Mesenchymal stem cell (in vitro differentiated cells and primary cell): ENCODE results near the gene MTSS2.

Experiments used
- DNase-seq: peaks from one replicate; pipeline ENCODE4 v3.0.0-alpha.2; 2013
- H2AFZ ChIP-seq: one replicate; pipeline ENCODE4 v1.6.1; 2013; ENCODE audit warnings: low read depth, mild to moderate bottlenecking, control low read depth, inconsistent platforms, low read length, moderate library complexity
- H2AK5ac ChIP-seq: 2 replicates; pipeline ENCODE4 v1.6.1; 2013; ENCODE audit warnings: low read length, moderate library complexity, mild to moderate bottlenecking, inconsistent platforms; ENCODE audit not compliant: severe bottlenecking
- H2BK120ac ChIP-seq: one replicate; pipeline ENCODE4 v1.6.1; 2013; ENCODE audit warnings: low read depth, mild to moderate bottlenecking, inconsistent platforms, low read length, moderate library complexity
- H2BK12ac ChIP-seq, 2 experiments: one replicate each; pipeline ENCODE4 v1.6.1; 2013; ENCODE audit warnings: inconsistent platforms in 2 of 2, low read length in 2 of 2, mild to moderate bottlenecking in 2 of 2, moderate library complexity in 2 of 2, control low read depth in 1 of 2
- H2BK15ac ChIP-seq: one replicate; pipeline ENCODE4 v1.6.1; 2013; ENCODE audit warnings: mild to moderate bottlenecking, low read depth, inconsistent platforms; ENCODE audit not compliant: poor library complexity, severe bottlenecking
- H2BK5ac ChIP-seq: 2 replicates; pipeline ENCODE4 v1.6.1; 2013; ENCODE audit warnings: low read depth, mild to moderate bottlenecking, low read length, control low read depth, inconsistent platforms; ENCODE audit not compliant: poor library complexity, severe bottlenecking
- H3K14ac ChIP-seq, 2 experiments: one replicate each; pipeline ENCODE4 v1.6.1; 2013; ENCODE audit warnings: inconsistent platforms in 2 of 2, low read length in 2 of 2, control low read depth in 1 of 2, mild to moderate bottlenecking in 1 of 2, moderate library complexity in 1 of 2
- H3K18ac ChIP-seq, 2 experiments: one replicate each; pipeline ENCODE4 v1.6.1; 2013; ENCODE audit warnings: inconsistent platforms in 2 of 2, low read length in 2 of 2, control low read depth in 1 of 2, low read depth in 1 of 2, mild to moderate bottlenecking in 1 of 2
- H3K23ac ChIP-seq, 2 experiments: one replicate each; pipeline ENCODE4 v1.6.1; 2013; ENCODE audit warnings: inconsistent platforms in 2 of 2, low read length in 2 of 2, mild to moderate bottlenecking in 2 of 2, moderate library complexity in 2 of 2, control low read depth in 1 of 2
- H3K27ac ChIP-seq: 2 replicates; pipeline ENCODE4 v1.5.1; 2013; ENCODE audit warnings: mild to moderate bottlenecking, moderate library complexity, low read length, control low read depth, inconsistent platforms; ENCODE audit not compliant: poor library complexity, severe bottlenecking
- H3K27me3 ChIP-seq, 2 experiments: 2 replicates each; pipeline versions ENCODE4 v1.6.1 to v1.7.0; 2013; ENCODE audit warnings: low read length in 2 of 2, mild to moderate bottlenecking in 2 of 2, moderate library complexity in 2 of 2, control low read depth in 1 of 2, inconsistent platforms in 1 of 2; ENCODE audit not compliant: control insufficient read depth in 1 of 2, insufficient read depth in 1 of 2
- H3K36me3 ChIP-seq, 2 experiments: 2 replicates each; pipeline versions ENCODE4 v1.6.1 to v1.7.0; 2013; ENCODE audit warnings: low read length in 2 of 2, control low read depth in 1 of 2, inconsistent platforms in 1 of 2, low read depth in 1 of 2, mild to moderate bottlenecking in 1 of 2; ENCODE audit not compliant: insufficient read depth in 2 of 2, control insufficient read depth in 1 of 2
- H3K4ac ChIP-seq, 2 experiments: one replicate each; pipeline ENCODE4 v1.6.1; 2013; ENCODE audit warnings: inconsistent platforms in 2 of 2, low read length in 2 of 2, mild to moderate bottlenecking in 2 of 2, moderate library complexity in 2 of 2, control low read depth in 1 of 2, low read depth in 1 of 2
- H3K4me1 ChIP-seq: 2 replicates; pipeline ENCODE4 v1.6.1; 2013; ENCODE audit warnings: low read depth, low read length, control low read depth; ENCODE audit not compliant: control insufficient read depth, insufficient read depth
- H3K4me2 ChIP-seq: 2 replicates; pipeline ENCODE4 v1.6.1; 2013; ENCODE audit warnings: low read length, mild to moderate bottlenecking, inconsistent platforms; ENCODE audit not compliant: poor library complexity, severe bottlenecking
- H3K4me3 ChIP-seq, 2 experiments: 2 replicates each; pipeline versions ENCODE4 v1.5.1 to v1.7.0; 2013; ENCODE audit warnings: low read length in 2 of 2, mild to moderate bottlenecking in 2 of 2, control low read depth in 1 of 2, low read depth in 1 of 2; ENCODE audit not compliant: insufficient read depth in 1 of 2
- H3K79me1 ChIP-seq: replicated peaks from 2 replicates; pipeline ENCODE4 v1.6.1; 2013; ENCODE audit warnings: mild to moderate bottlenecking, control low read depth, low read length, inconsistent platforms; ENCODE audit not compliant: poor library complexity, severe bottlenecking
- H3K9ac ChIP-seq: 2 replicates; pipeline ENCODE4 v1.7.0; 2013; ENCODE audit warnings: mild to moderate bottlenecking, low read length, moderate library complexity
- H3K9me3 ChIP-seq: 2 replicates; pipeline ENCODE4 v1.7.0; 2013; ENCODE audit warnings: mild to moderate bottlenecking, low read length; ENCODE audit not compliant: control insufficient read depth
- H4K8ac ChIP-seq: one replicate; pipeline ENCODE4 v1.6.1; 2013; ENCODE audit warnings: inconsistent platforms, mild to moderate bottlenecking, low read length, moderate library complexity
- H4K91ac ChIP-seq: one replicate; pipeline ENCODE4 v1.6.1; 2013; ENCODE audit warnings: mild to moderate bottlenecking, low read length, inconsistent platforms
- WGBS: methylation state at CpG from one replicate; pipeline ENCODE4 v1.1.7; 2013; ENCODE audit warnings: mixed read lengths; 5-methylcytosine and 5-hydroxymethylcytosine counted together

The MTSS2 gene

DNA sequence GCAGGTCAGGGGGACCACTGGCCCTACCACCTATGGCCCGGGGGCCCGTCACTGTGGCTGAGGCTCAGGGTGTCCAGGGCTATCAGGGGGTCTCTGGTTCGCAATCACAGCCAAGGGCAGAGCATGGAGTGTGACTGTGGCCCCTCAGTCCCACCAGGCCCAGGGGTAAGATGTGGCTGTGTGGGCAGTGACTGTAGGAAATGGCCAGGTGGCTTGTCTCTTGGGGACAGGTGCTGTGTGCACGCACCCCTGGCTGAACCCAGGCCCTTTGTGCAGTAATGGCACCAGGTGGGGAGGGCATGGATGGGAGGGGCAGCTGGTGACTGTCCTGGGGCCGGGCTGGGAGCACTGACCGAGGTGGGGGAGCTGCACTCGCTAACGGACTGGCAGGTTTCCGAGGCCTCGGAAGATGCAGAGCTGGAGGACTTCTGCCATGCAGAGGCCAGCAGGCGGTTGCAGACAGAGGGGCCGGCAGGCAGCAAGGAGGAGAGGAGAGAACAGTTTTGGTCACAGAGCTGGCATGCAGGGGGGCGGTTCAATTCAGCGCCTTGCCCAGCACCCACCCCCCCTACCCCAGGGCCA is 20.6 kb downstream of the MTSS2 start:
- H3K4me2 ChIP-seq = no peak overlapping the region
- H3K4ac ChIP-seq = no peak overlapping the region
- H3K27ac ChIP-seq = no peak overlapping the region
- no peak overlapping the region for H3K9ac ChIP-seq
- H3K27me3 ChIP-seq = no peaks in the 10 kb centered on the region
- peaks cover 67 to 69% of the 10 kb centered on the region in 2 experiments for H3K36me3 ChIP-seq
- no peak overlapping the region for H4K91ac ChIP-seq
- H3K4me1 ChIP-seq = peaks cover 6% of the 10 kb centered on the region
- no peak overlapping the region for H3K4me3 ChIP-seq
- H2AK5ac ChIP-seq = no peak overlapping the region
- no peak overlapping the region for H2BK12ac ChIP-seq
- 93% methylated on average over 8 of the region's 14 CpGs for WGBS
- H2BK15ac ChIP-seq = peak overlapping the region; percentile 21
- no peak for DNase-seq
- no peak overlapping the region for H3K18ac ChIP-seq
- H2AFZ ChIP-seq = no peak overlapping the region
- peaks cover 14% of the 10 kb centered on the region for H3K79me1 ChIP-seq
- peak overlapping the region; percentile 23 for H4K8ac ChIP-seq
- no peaks in the 10 kb centered on the region for H3K9me3 ChIP-seq
- no peak overlapping the region for H3K23ac ChIP-seq
- no peak overlapping the region for H3K14ac ChIP-seq
- H2BK120ac ChIP-seq = no peak overlapping the region
- H2BK5ac ChIP-seq = no peak overlapping the region

DNA sequence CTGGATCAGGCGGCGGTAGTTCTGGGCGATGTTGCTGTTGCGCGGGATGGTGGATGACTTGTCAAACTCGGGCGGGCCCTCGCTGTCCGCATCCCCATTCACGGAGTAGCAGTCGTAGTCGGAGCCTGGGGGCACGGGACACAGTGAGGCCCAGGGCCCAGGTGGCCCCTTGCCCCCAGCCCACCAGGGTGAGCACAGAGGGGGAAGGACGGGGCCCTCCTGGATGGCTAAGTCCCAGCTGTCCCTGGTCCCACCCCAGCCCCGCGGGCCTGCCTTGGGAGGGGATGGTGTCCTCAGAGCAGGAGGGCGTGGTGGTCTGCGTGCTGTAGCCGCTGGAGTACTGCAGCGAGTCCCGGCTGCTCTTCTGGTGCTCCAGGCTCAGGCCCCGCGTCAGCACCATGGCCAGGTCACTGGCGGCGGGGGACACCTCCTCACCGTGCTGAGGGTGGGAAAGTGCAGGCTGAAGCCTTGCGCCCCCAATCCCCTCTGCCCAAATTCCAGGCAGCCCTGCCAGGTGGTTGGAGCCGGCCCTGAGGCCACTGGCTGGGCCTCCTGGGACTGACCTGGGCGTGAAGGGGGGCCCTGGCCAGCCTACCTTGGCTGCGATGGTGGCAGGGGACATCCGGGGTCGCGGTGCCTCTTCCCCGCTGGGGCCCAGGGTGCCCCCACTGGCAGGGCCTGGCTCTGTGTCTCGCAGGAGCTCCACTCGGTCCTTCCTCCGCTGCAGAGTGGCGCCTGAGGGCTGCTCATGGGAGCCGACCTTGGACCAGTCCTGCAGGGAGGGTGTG is 21.3 kb downstream of the MTSS2 start:
- Histone ChIP-seq H2AFZ (no peak overlapping the region), H3K14ac (no peak overlapping the region), H3K4me3 (no peak overlapping the region), H2AK5ac (no peak overlapping the region), H4K91ac (no peak overlapping the region), H4K8ac (no peak overlapping the region), H2BK5ac (no peak overlapping the region), H3K23ac (no peak overlapping the region), H2BK120ac (no peak overlapping the region), H3K27me3 (no peaks in the 10 kb centered on the region), H3K4me1 (peaks cover 6% of the 10 kb centered on the region), H3K4ac (no peak overlapping the region), H3K9me3 (no peaks in the 10 kb centered on the region), H3K18ac (no peak overlapping the region), H3K9ac (no peak overlapping the region), H3K36me3 (peaks cover 61 to 63% of the 10 kb centered on the region in 2 experiments), H2BK15ac (no peak overlapping the region), H3K4me2 (no peak overlapping the region), H3K79me1 (peaks cover 11% of the 10 kb centered on the region), H2BK12ac (no peak overlapping the region), H3K27ac (no peak overlapping the region)
- 96% methylated on average over 39 of the region's 39 CpGs for WGBS
- DNase-seq = no peak

DNA sequence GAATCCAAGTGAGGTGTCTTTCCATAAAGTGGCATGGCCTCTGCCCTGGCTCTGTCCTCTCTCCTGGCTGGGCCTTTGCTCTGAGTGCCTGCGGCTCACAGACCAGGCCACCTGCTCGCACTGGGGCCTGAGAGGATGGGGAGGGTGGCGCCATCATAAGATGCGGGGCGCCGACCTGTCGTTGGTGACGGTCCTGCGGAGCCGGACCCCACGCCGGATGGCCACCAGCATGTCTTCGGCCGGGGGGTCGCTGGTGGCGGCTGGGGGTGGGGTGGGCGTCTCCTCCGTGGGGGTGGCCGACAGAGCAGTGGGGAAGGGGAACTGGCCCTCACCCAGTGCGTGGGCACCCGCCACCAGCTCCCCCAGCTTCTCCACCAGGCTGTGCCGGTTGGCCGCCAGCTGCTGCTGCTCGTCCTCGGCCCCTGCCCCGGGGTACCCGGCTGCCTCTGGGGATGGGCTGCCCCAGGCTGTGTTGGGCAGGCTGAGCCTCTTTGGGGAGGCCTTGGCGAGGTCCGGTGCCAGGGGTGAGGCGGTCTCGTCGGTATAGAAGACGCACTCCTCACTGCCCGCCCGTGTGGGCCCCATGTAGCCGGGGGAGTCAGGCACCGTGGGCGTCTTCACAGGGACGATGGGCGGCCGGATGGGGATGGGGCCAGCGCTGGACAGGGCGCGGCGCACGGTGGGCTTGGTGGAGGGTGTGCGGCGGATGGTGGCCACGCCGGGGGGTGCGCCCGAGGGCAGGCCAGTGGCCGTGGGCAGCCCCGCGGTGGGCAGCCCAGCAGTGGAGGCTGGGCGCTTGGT is 22.1 kb downstream of the MTSS2 start:
- no peak overlapping the region for H3K4me3 ChIP-seq
- H3K23ac ChIP-seq = no peak overlapping the region
- no peak overlapping the region for H2AFZ ChIP-seq
- no peak overlapping the region for H2AK5ac ChIP-seq
- 98% methylated on average over 52 of the region's 56 CpGs for WGBS
- H3K14ac ChIP-seq = no peak overlapping the region
- no peak overlapping the region for H3K18ac ChIP-seq
- H3K79me1 ChIP-seq = peaks cover 11% of the 10 kb centered on the region
- H3K4ac ChIP-seq = no peak overlapping the region
- no peak overlapping the region for H3K27ac ChIP-seq
- no peak overlapping the region for H2BK5ac ChIP-seq
- H3K36me3 ChIP-seq = peaks cover 56 to 57% of the 10 kb centered on the region in 2 experiments
- no peak overlapping the region for H2BK120ac ChIP-seq
- no peak overlapping the region for H2BK15ac ChIP-seq
- peaks cover 6% of the 10 kb centered on the region for H3K4me1 ChIP-seq
- no peak overlapping the region for H4K8ac ChIP-seq
- H4K91ac ChIP-seq = no peak overlapping the region
- no peak overlapping the region for H3K4me2 ChIP-seq
- no peak overlapping the region for H2BK12ac ChIP-seq
- H3K9ac ChIP-seq = no peak overlapping the region
- DNase-seq = no peak
- no peaks in the 10 kb centered on the region for H3K27me3 ChIP-seq
- no peaks in the 10 kb centered on the region for H3K9me3 ChIP-seq

DNA sequence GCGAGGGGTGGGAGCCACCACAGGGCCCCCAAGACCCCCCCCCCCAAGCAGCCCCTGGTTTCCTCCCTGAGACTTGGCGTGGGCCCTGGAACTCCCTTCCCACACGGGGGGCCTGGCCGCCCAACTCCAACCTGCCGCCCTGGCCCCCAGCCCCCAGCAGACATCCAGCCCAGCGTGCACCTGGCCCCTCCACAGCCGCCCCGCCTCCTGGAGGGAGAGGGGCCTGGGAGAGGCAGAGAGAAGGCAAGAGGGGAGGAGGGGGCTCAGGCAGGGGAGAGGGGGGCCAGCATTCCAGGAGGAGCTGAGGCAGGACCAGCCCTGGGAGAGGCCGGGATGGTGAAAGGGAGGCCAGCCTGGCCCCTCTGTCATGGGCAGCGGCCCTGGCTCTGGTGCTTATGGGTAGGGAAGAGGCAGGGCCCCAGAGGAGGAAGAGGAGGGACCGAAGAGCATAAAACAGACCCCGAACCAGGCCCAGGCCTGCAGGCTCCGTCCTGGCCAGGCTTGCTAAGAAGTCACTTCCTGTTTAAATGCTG is 22.8 kb downstream of the MTSS2 start:
- peaks cover 49 to 53% of the 10 kb centered on the region in 2 experiments for H3K36me3 ChIP-seq
- DNase-seq = no peak
- H2BK15ac ChIP-seq = no peak overlapping the region
- no peak overlapping the region for H3K4me3 ChIP-seq
- H3K9me3 ChIP-seq = no peaks in the 10 kb centered on the region
- H3K4me2 ChIP-seq = no peak overlapping the region
- H3K14ac ChIP-seq = no peak overlapping the region
- 84% methylated on average over 13 of the region's 13 CpGs for WGBS
- no peak overlapping the region for H3K23ac ChIP-seq
- no peak overlapping the region for H2BK120ac ChIP-seq
- no peak overlapping the region for H2BK12ac ChIP-seq
- H3K9ac ChIP-seq = no peak overlapping the region
- H2AK5ac ChIP-seq = no peak overlapping the region
- peaks cover 6% of the 10 kb centered on the region for H3K4me1 ChIP-seq
- H3K4ac ChIP-seq = no peak overlapping the region
- no peak overlapping the region for H2AFZ ChIP-seq
- H4K91ac ChIP-seq = no peak overlapping the region
- no peak overlapping the region for H3K27ac ChIP-seq
- peaks cover 10% of the 10 kb centered on the region for H3K79me1 ChIP-seq
- no peaks in the 10 kb centered on the region for H3K27me3 ChIP-seq
- H3K18ac ChIP-seq = no peak overlapping the region
- no peak overlapping the region for H2BK5ac ChIP-seq
- no peak overlapping the region for H4K8ac ChIP-seq
